KMS-11 (cell line): Measurements from ENCODE around the gene UCN3.

ENCODE experiments used
- H2AFZ ChIP-seq: fragments of 200-600 bp; sonication (generic); 2 replicates; pipeline ENCODE4 v1.6.1; 2016; ENCODE audit warnings: antibody characterized with exemption, mixed run types, low read depth
- H3K27ac ChIP-seq: fragments of 200-600 bp; sonication (generic); 2 replicates; pipeline ENCODE4 v1.6.1; 2016; ENCODE audit warnings: mild to moderate bottlenecking, mixed run types
- H3K27me3 ChIP-seq: fragments of 200-600 bp; sonication (generic); 2 replicates; pipeline ENCODE4 v1.6.1; 2017; ENCODE audit warnings: mild to moderate bottlenecking, low read depth, mixed run types, moderate library complexity; ENCODE audit not compliant: insufficient read depth
- H3K36me3 ChIP-seq: fragments of 200-600 bp; sonication (generic); 2 replicates; pipeline ENCODE4 v1.6.1; 2017; ENCODE audit warnings: mild to moderate bottlenecking, mixed run types; ENCODE audit not compliant: insufficient read depth
- H3K4me1 ChIP-seq: fragments of 200-600 bp; sonication (generic); 2 replicates; pipeline ENCODE4 v1.6.1; 2016; ENCODE audit warnings: mild to moderate bottlenecking, low read depth, mixed run types; ENCODE audit not compliant: poor library complexity, severe bottlenecking
- H3K4me2 ChIP-seq: fragments of 200-600 bp; sonication (generic); 2 replicates; pipeline ENCODE4 v1.7.0; 2016; ENCODE audit warnings: mild to moderate bottlenecking, mixed run types
- H3K4me3 ChIP-seq: fragments of 200-600 bp; sonication (generic); IDR thresholded peaks from 2 replicates; pipeline ENCODE4 v1.6.1; 2017; ENCODE audit warnings: low read depth, low read length, mixed read lengths; ENCODE audit not compliant: insufficient read depth
- H3K79me2 ChIP-seq: fragments of 200-600 bp; sonication (generic); 2 replicates; pipeline ENCODE4 v1.6.1; 2016; ENCODE audit warnings: low read depth, mixed run types; ENCODE audit not compliant: insufficient read depth
- H3K9ac ChIP-seq: fragments of 200-600 bp; sonication (generic); 2 replicates; pipeline ENCODE4 v1.6.1; 2016; ENCODE audit warnings: mild to moderate bottlenecking, mixed run types
- H4K20me1 ChIP-seq: fragments of 200-600 bp; sonication (generic); 2 replicates; pipeline ENCODE4 v1.6.1; 2016; ENCODE audit warnings: mild to moderate bottlenecking, mixed run types; ENCODE audit not compliant: insufficient read depth
- TF ChIP-seq, protein P1 (sequence below): fragments of 200-600 bp; sonication (generic); conservative IDR thresholded peaks from 2 replicates; pipeline ENCODE4 v1.6.1; 2017; ENCODE audit warnings: low read depth, mild to moderate bottlenecking, antibody characterized with exemption, low read length, moderate library complexity, mixed read lengths

The UCN3 gene

DNA sequence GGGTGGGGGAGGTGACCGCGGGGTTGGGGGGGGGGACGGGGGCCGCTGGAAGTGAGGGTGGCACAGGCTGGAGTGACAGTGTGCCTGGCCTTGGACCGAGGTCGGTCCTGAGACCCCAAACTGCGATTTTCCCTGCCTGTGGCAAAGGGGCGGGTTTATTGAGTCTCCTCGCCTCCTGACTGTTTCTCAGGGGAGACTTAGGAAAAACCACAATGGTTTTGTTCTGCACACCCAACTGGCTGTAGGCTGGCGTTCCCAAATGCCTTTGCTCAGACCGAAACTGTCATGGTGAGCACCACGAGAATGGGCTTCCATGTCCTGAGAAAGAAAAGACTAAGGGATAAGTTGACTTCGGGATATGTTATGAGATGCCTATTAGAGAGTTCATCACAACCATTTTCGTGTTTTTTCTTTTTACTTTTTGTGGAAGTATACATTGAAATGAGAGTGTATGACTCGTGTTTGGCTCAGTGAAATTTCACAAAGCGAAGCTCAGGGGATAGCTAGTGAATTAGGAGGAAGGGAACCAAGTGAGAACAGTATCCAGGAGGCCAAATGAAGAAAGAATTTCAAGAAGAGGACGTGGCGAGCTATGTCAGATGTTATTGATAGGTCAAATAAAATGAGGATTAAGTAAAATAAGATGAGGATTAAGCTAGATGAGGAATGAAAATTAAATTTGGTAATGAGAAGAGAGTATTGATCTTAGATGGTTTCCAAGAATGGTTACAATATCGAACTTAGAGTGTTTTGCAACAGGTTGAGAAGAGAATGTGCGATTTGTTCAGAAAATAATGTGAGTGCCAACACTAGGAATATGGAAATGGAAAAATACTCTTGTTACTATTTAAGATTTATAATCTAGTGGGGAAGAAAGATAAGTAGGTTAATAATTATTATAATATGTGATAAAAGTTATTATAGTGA is 48.5 kb downstream of the UCN3 start:
- H4K20me1 ChIP-seq = no peaks in the 10 kb centered on the region
- no peak overlapping the region for H3K27ac ChIP-seq
- H3K9ac ChIP-seq = peak overlapping the region; percentile 50; the same call in 1 of the 2 replicates
- TF ChIP-seq, protein P1, sequence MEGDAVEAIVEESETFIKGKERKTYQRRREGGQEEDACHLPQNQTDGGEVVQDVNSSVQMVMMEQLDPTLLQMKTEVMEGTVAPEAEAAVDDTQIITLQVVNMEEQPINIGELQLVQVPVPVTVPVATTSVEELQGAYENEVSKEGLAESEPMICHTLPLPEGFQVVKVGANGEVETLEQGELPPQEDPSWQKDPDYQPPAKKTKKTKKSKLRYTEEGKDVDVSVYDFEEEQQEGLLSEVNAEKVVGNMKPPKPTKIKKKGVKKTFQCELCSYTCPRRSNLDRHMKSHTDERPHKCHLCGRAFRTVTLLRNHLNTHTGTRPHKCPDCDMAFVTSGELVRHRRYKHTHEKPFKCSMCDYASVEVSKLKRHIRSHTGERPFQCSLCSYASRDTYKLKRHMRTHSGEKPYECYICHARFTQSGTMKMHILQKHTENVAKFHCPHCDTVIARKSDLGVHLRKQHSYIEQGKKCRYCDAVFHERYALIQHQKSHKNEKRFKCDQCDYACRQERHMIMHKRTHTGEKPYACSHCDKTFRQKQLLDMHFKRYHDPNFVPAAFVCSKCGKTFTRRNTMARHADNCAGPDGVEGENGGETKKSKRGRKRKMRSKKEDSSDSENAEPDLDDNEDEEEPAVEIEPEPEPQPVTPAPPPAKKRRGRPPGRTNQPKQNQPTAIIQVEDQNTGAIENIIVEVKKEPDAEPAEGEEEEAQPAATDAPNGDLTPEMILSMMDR = no peak
- H3K4me2 ChIP-seq = peak overlapping the region; percentile 97
- H3K4me1 ChIP-seq = peaks cover 37% of the 10 kb centered on the region
- H3K36me3 ChIP-seq = no peaks in the 10 kb centered on the region
- no peaks in the 10 kb centered on the region for H3K27me3 ChIP-seq
- no peak overlapping the region for H2AFZ ChIP-seq
- peaks cover 54% of the 10 kb centered on the region for H3K79me2 ChIP-seq
- no peak overlapping the region for H3K4me3 ChIP-seq

- H3K27me3 ChIP-seq = no peaks in the 10 kb centered on the region
- peaks cover 14% of the 10 kb centered on the region for H4K20me1 ChIP-seq
- no peak overlapping the region for H3K9ac ChIP-seq
- H3K4me3 ChIP-seq = no peak overlapping the region
- H3K79me2 ChIP-seq = peaks cover 91% of the 10 kb centered on the region
- H3K27ac ChIP-seq = no peak overlapping the region
- no peak overlapping the region for H3K4me2 ChIP-seq
- no peaks in the 10 kb centered on the region for H3K36me3 ChIP-seq
- peaks cover 46% of the 10 kb centered on the region for H3K4me1 ChIP-seq
- H2AFZ ChIP-seq = no peak overlapping the region
- TF ChIP-seq, protein P1 = no peak
Observed at GRCh38 chr10:5416981-5417380, 52.2 kb downstream of the UCN3 start.

DNA sequence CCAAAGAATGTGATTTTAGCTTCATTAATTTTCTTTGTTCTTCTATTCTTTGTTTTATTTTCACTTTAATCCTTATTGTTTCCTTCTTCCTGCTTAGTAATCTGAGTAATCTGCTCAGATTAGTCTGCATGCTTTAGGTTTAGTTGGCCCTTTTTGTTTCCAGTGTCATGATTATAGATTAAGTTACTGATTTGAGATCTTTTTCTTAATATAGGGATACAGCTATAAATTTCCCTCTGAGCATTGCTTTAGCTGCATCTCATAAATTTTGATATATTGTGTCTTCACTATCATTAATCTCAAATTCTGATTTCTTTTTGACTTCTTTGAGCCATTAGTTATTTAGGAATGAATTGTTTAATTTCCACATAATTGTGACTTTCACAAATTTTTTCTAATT is 53.8 kb downstream of the UCN3 start:
- peaks cover 14% of the 10 kb centered on the region for H4K20me1 ChIP-seq
- TF ChIP-seq, protein P1 = no peak

GRCh38 chr10:5419466-5420094 is 54.8 kb downstream of the UCN3 start:
- Histone ChIP-seq H2AFZ (no peak overlapping the region), H3K27me3 (no peaks in the 10 kb centered on the region), H3K4me2 (peak overlapping the region; percentile 75), H4K20me1 (peaks cover 14% of the 10 kb centered on the region), H3K4me3 (no peak overlapping the region), H3K36me3 (no peaks in the 10 kb centered on the region), H3K9ac (no peak overlapping the region), H3K4me1 (peaks cover 32% of the 10 kb centered on the region), H3K27ac (peak overlapping the region; percentile 38; the same call in 1 of the 2 replicates), H3K79me2 (peaks cover 100% of the 10 kb centered on the region)
- TF ChIP-seq, protein P1 = no peak

More for the DNA sequence above, 53.8 kb downstream of the UCN3 start:
- Histone ChIP-seq H3K27ac (peak overlapping the region; percentile 38; the same call in 1 of the 2 replicates), H3K4me1 (peaks cover 41% of the 10 kb centered on the region), H3K4me2 (peak overlapping the region; percentile 75), H3K79me2 (peaks cover 100% of the 10 kb centered on the region), H3K36me3 (no peaks in the 10 kb centered on the region), H3K4me3 (no peak overlapping the region), H2AFZ (no peak overlapping the region), H3K9ac (no peak overlapping the region), H3K27me3 (no peaks in the 10 kb centered on the region)
